Endothelial cell of umbilical vein (primary cell): Measurements from ENCODE around the gene ASB5. TPM values are rescaled to one million over a fixed set of nuclear protein-coding genes. Genes with fewer than 3 reads are reported as not detected.

Source experiments
- BruUV-seq: library from RNA; stranded (reverse); fragments of 400-500 nt; replicated peaks from 2 replicates; lab custom pipeline; 2021; lab: Mats Ljungman, UMichigan
- CTCF ChIA-PET: fragments of 300-600, 350-600 bp; sonication (Branson Sonifier 250); formaldehyde crosslinking; loops from one replicate; lab custom pipeline; 2021; ENCODE audit warnings: antibody characterized with exemption, inconsistent platforms; lab: Charles Lee
- POLR2A ChIA-PET: fragments of 300-600, 350-600 bp; sonication (Branson Sonifier 250); formaldehyde crosslinking; loops from one replicate; lab custom pipeline; 2021; ENCODE audit warnings: antibody characterized with exemption, inconsistent platforms; lab: Charles Lee
- DNase-seq: peaks from one replicate; pipeline ENCODE4 v3.0.0-alpha.2; 2011; ENCODE audit warnings: low read depth, low spot score
- FAIRE-seq: peaks from 2 replicates; lab custom pipeline; 2011; peaks lifted over from hg19 to GRCh38; lab: Jason Lieb, UNC
- H2AFZ ChIP-seq: 2 replicates; pipeline ENCODE4 v1.6.0; 2012; ENCODE audit warnings: low read depth, low read length, control low read depth, inconsistent platforms
- H3K27ac ChIP-seq: 2 replicates; pipeline ENCODE4 v1.5.1; 2011; ENCODE audit warnings: low read depth, mild to moderate bottlenecking, control low read depth, low read length, moderate library complexity; ENCODE audit not compliant: insufficient read depth
- H3K27me3 ChIP-seq, 2 experiments: 2 replicates each; pipeline versions ENCODE4 v1.6.0 to v1.6.1; 2011; ENCODE audit warnings: low read length in 2 of 2, mixed read lengths in 1 of 2; ENCODE audit not compliant: control insufficient read depth in 2 of 2, insufficient read depth in 2 of 2
- H3K36me3 ChIP-seq, 2 experiments: 2 replicates in 1 of 2; 3 replicates in 1 of 2; pipeline ENCODE4 v1.5.1; 2011; ENCODE audit warnings: low read length in 2 of 2, mild to moderate bottlenecking in 1 of 2, moderate library complexity in 1 of 2; ENCODE audit not compliant: control insufficient read depth in 2 of 2, insufficient read depth in 2 of 2; ENCODE audit errors: extremely low read depth in 1 of 2
- H3K4me1 ChIP-seq: 3 replicates; pipeline ENCODE4 v1.5.1; 2011; ENCODE audit warnings: mild to moderate bottlenecking, low read length; ENCODE audit not compliant: control insufficient read depth, insufficient read depth; ENCODE audit errors: extremely low read depth
- H3K4me2 ChIP-seq: 2 replicates; pipeline ENCODE4 v1.6.1; 2011; ENCODE audit warnings: low read length, control low read depth, mixed read lengths; ENCODE audit not compliant: insufficient read depth
- H3K4me3 ChIP-seq, 3 experiments: fragments of 200-600 bp in 1 of 3; sonication (generic), shearing (Covaris generic) in 1 of 3; replicated peaks in 1 of 3; 2 replicates each; pipeline ENCODE4 v1.5.1; 2011 to 2016; ENCODE audit warnings: control low read depth in 3 of 3, low read length in 3 of 3, mild to moderate bottlenecking in 2 of 3, inconsistent platforms in 1 of 3, low read depth in 1 of 3, moderate library complexity in 1 of 3; ENCODE audit not compliant: insufficient read depth in 1 of 3
- H3K79me2 ChIP-seq: 2 replicates; pipeline ENCODE4 v1.6.0; 2012; ENCODE audit warnings: low read length, inconsistent platforms; ENCODE audit not compliant: control insufficient read depth, insufficient read depth
- H3K9ac ChIP-seq: replicated peaks from 2 replicates; pipeline ENCODE3; 2011; ENCODE audit warnings: low read length, control low read depth; ENCODE audit not compliant: insufficient read depth; ENCODE audit errors: extremely low read depth
- H3K9me1 ChIP-seq: replicated peaks from 3 replicates; pipeline ENCODE4 v1.6.0; 2011; ENCODE audit warnings: mild to moderate bottlenecking, low read length; ENCODE audit not compliant: control insufficient read depth, insufficient read depth; ENCODE audit errors: extremely low read depth
- H3K9me3 ChIP-seq: replicated peaks from 2 replicates; pipeline ENCODE4 v1.5.1; 2012; ENCODE audit warnings: low read length, inconsistent platforms; ENCODE audit not compliant: control insufficient read depth, insufficient read depth
- H4K20me1 ChIP-seq: replicated peaks from 2 replicates; pipeline ENCODE3; 2011; ENCODE audit warnings: mild to moderate bottlenecking, low read length; ENCODE audit not compliant: control insufficient read depth, insufficient read depth; ENCODE audit errors: extremely low read depth
- CTCF ChIP-seq, 2 donors: IDR thresholded peaks; 1 replicate in 1 of 2; 2 replicates in 1 of 2; pipeline ENCODE4 v1.5.1; 2011; ENCODE audit warnings: low read length in 2 of 2, mild to moderate bottlenecking in 2 of 2, moderate library complexity in 2 of 2, control low read depth in 1 of 2, inconsistent platforms in 1 of 2, low read depth in 1 of 2; ENCODE audit not compliant: insufficient read depth in 1 of 2; ENCODE audit errors: extremely low read depth in 1 of 2
- EZH2 ChIP-seq: IDR thresholded peaks from 2 replicates; pipeline ENCODE4 v1.6.1; 2012; ENCODE audit warnings: borderline replicate concordance, low read depth, mild to moderate bottlenecking, moderate library complexity, low read length, inconsistent platforms; ENCODE audit not compliant: severe bottlenecking
- FOS ChIP-seq: IDR thresholded peaks from 2 replicates; pipeline ENCODE4 v1.6.1; 2011; ENCODE audit warnings: mild to moderate bottlenecking, low read length, moderate library complexity, borderline replicate concordance; ENCODE audit not compliant: insufficient read depth
- GATA2 ChIP-seq: IDR thresholded peaks from 2 replicates; pipeline ENCODE4 v1.7.0; 2011; ENCODE audit warnings: low read depth, mild to moderate bottlenecking, moderate library complexity, mixed read lengths, low read length; ENCODE audit not compliant: insufficient read length, insufficient read depth
- JUN ChIP-seq: IDR thresholded peaks from 2 replicates; pipeline ENCODE4 v1.6.1; 2011; ENCODE audit warnings: borderline replicate concordance, low read depth; ENCODE audit not compliant: insufficient read length, insufficient read depth
- MAX ChIP-seq: IDR thresholded peaks from 2 replicates; pipeline ENCODE4 v1.6.1; 2011; ENCODE audit not compliant: insufficient read depth, insufficient read length
- MYC ChIP-seq: IDR thresholded peaks from one replicate; pipeline ENCODE4 v1.6.1; 2011; ENCODE audit warnings: mild to moderate bottlenecking, low read depth, low read length
- POLR2A ChIP-seq: IDR thresholded peaks from 2 replicates; pipeline ENCODE4 v1.6.1; 2012; ENCODE audit warnings: low read depth, mild to moderate bottlenecking, control low read depth, low read length
- POLR2AphosphoS5 ChIP-seq: IDR thresholded peaks from 2 replicates; pipeline ENCODE4 v1.6.1; 2012; ENCODE audit warnings: low read depth, mild to moderate bottlenecking, control low read depth, low read length, moderate library complexity; ENCODE audit not compliant: insufficient read depth
- dilution Hi-C: fragments of 300-500 bp; cut with MboI; formaldehyde crosslinking; loops from one replicate; pipeline ENCODE4 v1.15.0; 2019; ENCODE audit warnings: low sequenced_read_pairs; ENCODE audit not compliant: extremely low pct_ligation_motif_present
- intact Hi-C: fragments of 100-400 bp; cut with micrococcal nuclease; formaldehyde crosslinking; loops from one replicate; pipeline ENCODE4 v1.10.0; 2022
- polyA plus RNA-seq, 4 experiments: library from polyadenylated mRNA; depleted of rRNA in 3 of 4; stranded (reverse) in 3 of 4; unstranded in 1 of 4; fragments of >200 nt; gene quantifications; 2 replicates each; pipeline versions ENCODE4 v1.2.1 to v1.2.3, GENCODE V29; 2011 to 2012; ENCODE audit warnings: missing spikeins in 1 of 4
- total RNA-seq: library from RNA; stranded (reverse); gene quantifications from 2 replicates; pipeline ENCODE4 v1.2.3, GENCODE V29; 2021

Gene ASB5
- total and polyA plus RNA-seq, 2 donors (not counting 3 experiments of a cell fraction or from before 2014, with no cell fraction given), result not detected

DNA sequence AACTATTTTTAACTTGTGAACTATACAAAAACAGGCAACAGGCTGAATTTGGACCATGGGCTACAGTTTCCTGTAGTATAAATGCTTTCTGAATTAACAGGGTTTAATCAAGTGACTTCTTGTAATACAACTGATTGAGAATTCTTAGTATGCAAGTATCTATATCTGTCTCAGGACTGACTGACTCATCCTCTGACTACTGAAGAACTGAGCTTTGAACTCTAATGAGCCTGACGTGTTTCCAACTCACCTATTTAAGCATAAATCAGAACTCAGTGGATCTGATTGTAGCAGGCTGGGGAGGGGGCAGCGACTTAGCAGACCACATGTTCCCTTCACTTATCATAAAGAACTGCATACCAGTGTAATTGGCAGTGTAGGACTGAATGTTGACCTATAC is 81.4 kb downstream of the ASB5 start:
- ChIA-PET POLR2A (no interaction called here), CTCF (no interaction called here)
- Histone ChIP-seq H3K79me2 (no peaks in the 10 kb centered on the region), H3K36me3 (no peaks in the 10 kb centered on the region), H3K9ac (no peak overlapping the region), H4K20me1 (no peaks in the 10 kb centered on the region), H3K27me3 (no peaks in the 10 kb centered on the region), H3K9me1 (no peaks in the 10 kb centered on the region), H3K27ac (no peak overlapping the region), H3K4me3 (no peak overlapping the region), H3K4me2 (no peak overlapping the region), H3K4me1 (peaks cover 3% of the 10 kb centered on the region), H2AFZ (no peak overlapping the region), H3K9me3 (no peaks in the 10 kb centered on the region)
- no peak for DNase-seq
- dilution Hi-C loops (no loop called here), intact Hi-C loops (no loop called here)
- TF ChIP-seq MYC, result no peak
- TF ChIP-seq FOS, result no peak
- TF ChIP-seq MAX, result no peak
- TF ChIP-seq CTCF (IDR thresholded peaks at IDR 0.05; ENCODE audit: extremely low read depth in 1 of 2, insufficient read depth in 1 of 2, low read depth in 1 of 2, low read length in 2 of 2), result no peak
- TF ChIP-seq EZH2, result no peak
- TF ChIP-seq POLR2A, result no peak
- no peak for TF ChIP-seq POLR2AphosphoS5
- TF ChIP-seq GATA2, result no peak
- no peak for TF ChIP-seq JUN
- no peak for FAIRE-seq
- no TSS peak for BruUV-seq
